ENCODE data around the gene DPP3. TPM values are rescaled to one million over a fixed set of nuclear protein-coding genes. Genes with fewer than 3 reads are reported as not detected.

The DPP3 gene
- total RNA-seq, 2 experiments from 2014 or later: 73.3 to 79.1 TPM

GRCh38 chr11:66465373-66466224 lies 14.6 kb upstream of the DPP3 start:
- ATAC-seq (no peak), DNase-seq (no peak)
- no peaks in the 10 kb centered on the region for H3K27me3 Mint-ChIP-seq (ENCODE audit: low read depth)
- POLR2A ChIA-PET: interaction anchor here (0.6 to 1.4 kb wide), 3 partner anchors 15 to 1600 kb away, joined by 3 to 7 read pairs (median 3); partner anchors contain the start of genes DPP3 and MRPL11
- H3K9me3 Mint-ChIP-seq (ENCODE audit: insufficient read depth): peaks cover 9% of the 10 kb centered on the region
- H3K27ac Mint-ChIP-seq: peak overlapping the region; percentile 75
- CTCF ChIA-PET: interaction anchor here (1.3 to 3.5 kb wide), 6 partner anchors 15 to 153 kb away, joined by 3 to 23 read pairs (median 4); partner anchors contain the start of genes DPP3 and MRPL11
- peaks cover 6% of the 10 kb centered on the region for H3K36me3 Mint-ChIP-seq (ENCODE audit: low read depth)
- H3K4me1 Mint-ChIP-seq (ENCODE audit: low read depth): peaks cover 48% of the 10 kb centered on the region
- H3K4me3 Mint-ChIP-seq: peak overlapping the region; percentile 77

DNA sequence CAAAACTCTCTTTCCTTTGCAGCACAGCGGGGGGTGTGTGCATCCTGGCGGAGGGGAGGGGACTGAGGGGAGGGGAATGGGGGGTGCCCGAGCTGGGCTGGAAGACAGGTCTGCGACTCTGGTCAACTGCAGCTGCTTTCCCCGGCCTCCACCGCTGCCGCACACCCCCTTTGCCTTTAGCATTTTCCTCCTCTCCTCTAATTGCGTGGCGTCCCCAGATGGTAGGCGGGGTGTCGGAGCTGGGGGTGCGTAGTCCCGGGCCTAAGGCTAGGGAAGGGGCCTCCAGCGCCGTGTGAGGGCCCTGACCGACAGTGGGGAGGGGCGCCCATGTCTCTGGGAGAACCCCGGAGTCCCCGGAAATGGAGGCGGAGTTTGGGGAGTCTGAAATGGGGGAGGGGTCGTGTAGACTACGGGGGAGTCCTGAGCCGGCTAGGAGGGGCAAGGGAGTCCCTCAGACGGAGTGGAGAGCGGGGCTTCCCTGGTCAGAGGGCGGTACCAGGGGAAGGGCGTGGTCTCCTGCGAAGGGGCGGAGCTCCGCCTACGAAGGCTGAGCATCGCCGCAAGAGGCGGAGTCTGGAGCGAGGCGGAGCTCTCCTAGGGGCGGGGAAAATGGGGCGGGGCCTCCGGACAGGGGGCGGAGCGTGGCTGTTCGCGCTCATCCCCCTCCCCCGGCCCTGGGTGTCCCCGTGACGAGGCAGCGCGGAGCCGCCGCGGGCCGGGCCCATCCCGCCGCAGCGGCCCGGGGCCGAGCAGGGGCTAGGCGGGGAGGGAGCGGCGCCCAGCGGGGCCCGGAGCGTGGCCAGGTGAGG lies 13.8 kb upstream of the DPP3 start, which contains the start of gene PELI3:
Gene PELI3, plus strand, starts transcription at position 681 of the 809 bp plus-strand sequence. CDS start 1,224 bp downstream, outside the sequence.
- ChIA-PET POLR2A (interaction anchor here (0.5 to 1.0 kb wide), 2 partner anchors 14 to 80 kb away, joined by 3 to 7 read pairs; partner anchors contain the start of gene DPP3), CTCF (interaction anchor here (0.6 to 3.9 kb wide), 10 partner anchors 12 to 172 kb away, joined by 3 to 23 read pairs (median 4); partner anchors contain the start of genes DPP3, MRPL11 and RBM4)
- H3K36me3 Mint-ChIP-seq (ENCODE audit: low read depth): peaks cover 6% of the 10 kb centered on the region
- peak; percentile 93 for DNase-seq
- H3K4me3 Mint-ChIP-seq: peak within 1 kb of the TSS; percentile 81
- no peaks in the 10 kb centered on the region for H3K27me3 Mint-ChIP-seq (ENCODE audit: low read depth)
- peak; percentile 85 for ATAC-seq
- peaks cover 48% of the 10 kb centered on the region for H3K4me1 Mint-ChIP-seq (ENCODE audit: low read depth)
- H3K9me3 Mint-ChIP-seq (ENCODE audit: insufficient read depth): peaks cover 9% of the 10 kb centered on the region
- H3K27ac Mint-ChIP-seq: peak within 1 kb of the TSS; percentile 78

DNA sequence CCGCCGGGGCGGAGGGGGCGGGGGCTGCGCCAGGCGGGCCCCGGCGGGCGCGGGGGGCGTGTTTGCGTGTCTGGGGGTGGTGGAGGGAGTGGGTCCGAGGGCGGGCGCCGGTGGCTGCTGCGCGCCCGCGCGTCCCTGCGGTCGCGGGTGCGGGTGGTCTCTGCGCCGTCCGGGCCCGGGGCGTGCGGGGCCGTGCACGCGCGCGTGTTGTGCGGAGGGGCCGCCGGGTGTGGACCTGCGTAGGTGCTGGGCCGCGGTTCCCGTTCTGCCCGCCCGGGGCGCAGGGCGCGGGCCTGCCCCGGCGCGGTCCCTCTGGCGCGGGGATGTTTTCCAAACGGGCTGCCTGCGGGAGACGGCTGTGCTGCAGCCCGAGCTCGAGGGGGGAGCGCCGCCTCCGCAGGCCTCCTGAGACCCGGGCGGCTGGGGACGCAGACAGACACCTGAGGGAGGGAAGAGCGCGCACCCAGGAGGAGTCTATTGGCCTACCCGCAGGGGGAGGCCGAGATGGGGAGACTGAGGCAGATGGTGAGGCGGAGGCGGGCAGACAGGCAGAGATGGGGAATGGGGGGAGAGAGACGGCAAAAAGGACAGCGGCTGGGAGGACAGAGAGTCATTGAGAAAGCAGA lies 13.1 kb upstream of the DPP3 start:
- ChIA-PET CTCF (interaction anchor here (0.8 to 3.9 kb wide), 8 partner anchors 11 to 114 kb away, joined by 3 to 23 read pairs (median 4); partner anchors contain the start of genes DPP3 and MRPL11), POLR2A (interaction anchor here (0.5 kb wide), 1 partner anchor 81 kb away, joined by 3 read pairs; no protein-coding TSS in a partner anchor)
- Mint-ChIP-seq H3K27ac (peak overlapping the region; percentile 78), H3K27me3 (ENCODE audit: low read depth) (no peaks in the 10 kb centered on the region), H3K4me1 (ENCODE audit: low read depth) (peaks cover 45% of the 10 kb centered on the region), H3K9me3 (ENCODE audit: insufficient read depth) (peaks cover 9% of the 10 kb centered on the region), H3K4me3 (peak overlapping the region; percentile 81), H3K36me3 (ENCODE audit: low read depth) (peaks cover 6% of the 10 kb centered on the region)
- ATAC-seq (peak; percentile 68), DNase-seq (peak; percentile 46)

GRCh38 chr11:66467756-66468155 lies 12.5 kb upstream of the DPP3 start:
- peaks cover 39% of the 10 kb centered on the region for H3K4me1 Mint-ChIP-seq (ENCODE audit: low read depth)
- H3K36me3 Mint-ChIP-seq (ENCODE audit: low read depth): peaks cover 5% of the 10 kb centered on the region
- no peaks in the 10 kb centered on the region for H3K27me3 Mint-ChIP-seq (ENCODE audit: low read depth)
- H3K9me3 Mint-ChIP-seq (ENCODE audit: insufficient read depth): peaks cover 6% of the 10 kb centered on the region
- POLR2A ChIA-PET: interaction anchor here (4.5 kb wide), 1 partner anchor 12 kb away, joined by 22 read pairs; the partner anchor contains the start of gene DPP3
- DNase-seq (peak; percentile 46), ATAC-seq (no peak)
- H3K27ac Mint-ChIP-seq: peak overlapping the region; percentile 78
- CTCF ChIA-PET: interaction anchor here (1.0 to 3.9 kb wide), 3 partner anchors 11 to 68 kb away, joined by 3 to 23 read pairs (median 16); partner anchors contain the start of gene MRPL11
- peak overlapping the region; percentile 81 for H3K4me3 Mint-ChIP-seq

- DNase-seq: no peak
- H3K9me3 Mint-ChIP-seq (ENCODE audit: insufficient read depth): no peaks in the 10 kb centered on the region
- H3K4me3 Mint-ChIP-seq: peak overlapping the region; percentile 81
- no peak overlapping the region for H3K27ac Mint-ChIP-seq
- H3K4me1 Mint-ChIP-seq (ENCODE audit: low read depth): peaks cover 29% of the 10 kb centered on the region
- ChIA-PET CTCF (interaction anchor here (0.8 to 3.9 kb wide), 7 partner anchors 9 to 194 kb away, joined by 3 to 16 read pairs (median 3); partner anchors contain the start of gene DPP3), POLR2A (interaction anchor here (4.5 kb wide), 1 partner anchor 11 kb away, joined by 22 read pairs; the partner anchor contains the start of gene DPP3)
- H3K36me3 Mint-ChIP-seq (ENCODE audit: low read depth): no peaks in the 10 kb centered on the region
- no peak for ATAC-seq
- no peaks in the 10 kb centered on the region for H3K27me3 Mint-ChIP-seq (ENCODE audit: low read depth)
Measured at GRCh38 chr11:66468691-66469090, 11.5 kb upstream of the DPP3 start.

- POLR2A ChIA-PET: interaction anchor here (1.0 to 4.5 kb wide), 2 partner anchors 10 to 193 kb away, joined by 3 to 22 read pairs; partner anchors contain the start of gene DPP3
- no peak overlapping the region for H3K27ac Mint-ChIP-seq
- no peaks in the 10 kb centered on the region for H3K9me3 Mint-ChIP-seq (ENCODE audit: insufficient read depth)
- no peaks in the 10 kb centered on the region for H3K36me3 Mint-ChIP-seq (ENCODE audit: low read depth)
- no peak for ATAC-seq
- DNase-seq: no peak
- CTCF ChIA-PET: interaction anchor here (0.9 to 3.9 kb wide), 6 partner anchors 9 to 194 kb away, joined by 3 to 16 read pairs (median 4); partner anchors contain the start of genes DPP3 and MRPL11
- H3K4me3 Mint-ChIP-seq: no peak overlapping the region
- H3K4me1 Mint-ChIP-seq (ENCODE audit: low read depth): peaks cover 29% of the 10 kb centered on the region
- no peaks in the 10 kb centered on the region for H3K27me3 Mint-ChIP-seq (ENCODE audit: low read depth)
Measured at GRCh38 chr11:66469441-66469840, 10.8 kb upstream of the DPP3 start.

- H3K27ac Mint-ChIP-seq: no peak overlapping the region
- CTCF ChIA-PET: interaction anchor here (0.9 to 3.9 kb wide), 3 partner anchors 9 to 31 kb away, joined by 3 to 16 read pairs (median 4); partner anchors contain the start of gene MRPL11
Measured at GRCh38 chr11:66470015-66470414, 10.2 kb upstream of the DPP3 start.

DNA sequence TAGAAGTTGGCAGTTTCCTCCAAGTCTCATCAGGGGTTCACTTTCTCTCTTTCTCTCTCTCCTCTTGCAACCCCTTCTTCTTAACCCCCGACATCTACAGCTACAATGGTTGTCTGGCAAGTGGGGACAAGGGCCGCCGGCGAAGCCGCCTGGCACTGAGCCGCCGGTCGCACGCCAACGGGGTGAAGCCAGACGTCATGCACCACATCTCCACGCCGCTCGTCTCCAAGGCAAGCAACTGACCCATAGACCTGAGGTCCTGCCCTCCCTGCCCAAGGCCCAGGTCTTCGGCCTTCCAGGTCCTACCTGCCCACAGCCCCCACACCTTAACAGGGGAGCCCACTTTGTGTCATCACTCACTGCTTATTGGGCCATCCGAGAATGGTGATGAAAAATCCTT lies 9.1 kb upstream of the DPP3 start:
- ChIA-PET CTCF (interaction anchor here (1.0 to 1.2 kb wide), 2 partner anchors 8 to 9 kb away, joined by 3 to 4 read pairs; partner anchors contain the start of gene DPP3), POLR2A (interaction anchor here (1.7 to 4.5 kb wide), 2 partner anchors 9 to 32 kb away, joined by 4 to 22 read pairs; partner anchors contain the start of genes DPP3 and MRPL11)
- no peak for DNase-seq
- peaks cover 22% of the 10 kb centered on the region for H3K4me1 Mint-ChIP-seq (ENCODE audit: low read depth)
- no peak overlapping the region for H3K27ac Mint-ChIP-seq
- H3K4me3 Mint-ChIP-seq: no peak overlapping the region
- ATAC-seq: no peak
- no peaks in the 10 kb centered on the region for H3K9me3 Mint-ChIP-seq (ENCODE audit: insufficient read depth)
- H3K36me3 Mint-ChIP-seq (ENCODE audit: low read depth): no peaks in the 10 kb centered on the region
- no peaks in the 10 kb centered on the region for H3K27me3 Mint-ChIP-seq (ENCODE audit: low read depth)

More at GRCh38 chr11:66470015-66470414, 10.2 kb upstream of the DPP3 start:
- no peak for ATAC-seq
- Mint-ChIP-seq H3K36me3 (ENCODE audit: low read depth) (no peaks in the 10 kb centered on the region), H3K4me3 (no peak overlapping the region), H3K27me3 (ENCODE audit: low read depth) (no peaks in the 10 kb centered on the region), H3K9me3 (ENCODE audit: insufficient read depth) (no peaks in the 10 kb centered on the region), H3K4me1 (ENCODE audit: low read depth) (peaks cover 29% of the 10 kb centered on the region)
- DNase-seq: no peak
- POLR2A ChIA-PET: interaction anchor here (1.0 to 4.5 kb wide), 3 partner anchors 10 to 192 kb away, joined by 3 to 22 read pairs (median 4); partner anchors contain the start of genes DPP3 and MRPL11

GRCh38 chr11:66472054-66472453 lies 8.2 kb upstream of the DPP3 start:
- Mint-ChIP-seq H3K27ac (no peak overlapping the region), H3K4me3 (no peak overlapping the region), H3K4me1 (ENCODE audit: low read depth) (peaks cover 17% of the 10 kb centered on the region), H3K27me3 (ENCODE audit: low read depth) (no peaks in the 10 kb centered on the region), H3K9me3 (ENCODE audit: insufficient read depth) (no peaks in the 10 kb centered on the region), H3K36me3 (ENCODE audit: low read depth) (no peaks in the 10 kb centered on the region)
- CTCF ChIA-PET: interaction anchor here (0.6 to 1.2 kb wide), 2 partner anchors 8 to 63 kb away, joined by 3 to 4 read pairs; partner anchors contain the start of gene DPP3
- ATAC-seq: no peak
- no peak for DNase-seq
- POLR2A ChIA-PET: interaction anchor here (0.6 to 4.5 kb wide), 2 partner anchors 8 to 81 kb away, joined by 4 to 22 read pairs; partner anchors contain the start of gene DPP3

GRCh38 chr11:66473167-66473566 lies 7.1 kb upstream of the DPP3 start:
- POLR2A ChIA-PET: no interaction called here
- H3K4me3 Mint-ChIP-seq: no peak overlapping the region
- H3K27ac Mint-ChIP-seq: no peak overlapping the region

More at GRCh38 chr11:66473167-66473566, 7.1 kb upstream of the DPP3 start:
- Mint-ChIP-seq H3K4me1 (ENCODE audit: low read depth) (peaks cover 12% of the 10 kb centered on the region), H3K27me3 (ENCODE audit: low read depth) (no peaks in the 10 kb centered on the region), H3K36me3 (ENCODE audit: low read depth) (no peaks in the 10 kb centered on the region), H3K9me3 (ENCODE audit: insufficient read depth) (no peaks in the 10 kb centered on the region)
- no peak for DNase-seq
- ATAC-seq: no peak
- CTCF ChIA-PET: no interaction called here
